IPS-15b (cell line): ENCODE measurements around the gene SH3RF1.

Experiments used
- H3K27me3 ChIP-seq: one replicate; pipeline ENCODE4 v1.6.1; 2013; ENCODE audit warnings: low read length; ENCODE audit not compliant: control insufficient read depth, insufficient read depth
- H3K36me3 ChIP-seq: one replicate; pipeline ENCODE4 v1.6.1; 2013; ENCODE audit warnings: low read length; ENCODE audit not compliant: control insufficient read depth, insufficient read depth
- H3K4me1 ChIP-seq: one replicate; pipeline ENCODE4 v1.6.1; 2013; ENCODE audit warnings: mild to moderate bottlenecking, low read length; ENCODE audit not compliant: control insufficient read depth, insufficient read depth
- H3K4me3 ChIP-seq: one replicate; pipeline ENCODE4 v1.5.1; 2013; ENCODE audit warnings: low read depth, low read length
- H3K9ac ChIP-seq: one replicate; pipeline ENCODE4 v1.6.1; 2013; ENCODE audit warnings: low read depth, mild to moderate bottlenecking, low read length
- H3K9me3 ChIP-seq: one replicate; pipeline ENCODE4 v1.6.1; 2013; ENCODE audit warnings: mild to moderate bottlenecking, low read length; ENCODE audit not compliant: control insufficient read depth, insufficient read depth

SH3RF1 gene

GRCh38 chr4:169160825-169161224 lies 109.9 kb downstream of the SH3RF1 start:
- no peaks in the 10 kb centered on the region for H3K4me1 ChIP-seq
- H3K4me3 ChIP-seq, result no peak overlapping the region
- no peaks in the 10 kb centered on the region for H3K27me3 ChIP-seq

DNA sequence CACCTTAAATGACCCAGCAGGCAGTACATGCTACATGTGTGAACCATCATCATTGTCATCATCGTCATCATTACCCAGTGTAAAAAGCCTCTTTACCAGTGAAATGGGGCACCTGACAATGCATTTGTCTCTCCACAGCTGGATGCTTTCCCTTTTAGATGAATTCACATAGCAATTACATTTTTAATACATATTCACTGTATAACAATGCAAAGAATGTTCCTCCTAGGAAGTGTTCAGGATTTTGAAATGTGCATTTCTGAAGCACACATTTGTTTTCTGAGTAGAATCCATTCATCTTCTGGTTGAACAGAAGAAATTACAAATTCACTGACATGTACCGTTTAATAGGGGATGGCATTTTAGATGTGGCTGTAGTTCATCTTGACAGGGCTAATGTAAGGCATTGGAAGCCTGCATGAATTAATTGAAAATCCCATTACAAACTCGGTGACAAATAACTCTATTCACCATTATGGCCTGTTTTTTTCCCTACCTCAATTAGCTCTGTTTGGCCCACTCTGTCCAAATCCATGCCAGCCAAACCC lies 111.1 kb downstream of the SH3RF1 start:
- no peak overlapping the region for H3K9ac ChIP-seq
- H3K36me3 ChIP-seq, result no peaks in the 10 kb centered on the region
- H3K27me3 ChIP-seq, result no peaks in the 10 kb centered on the region
- H3K4me3 ChIP-seq, result no peak overlapping the region
- no peaks in the 10 kb centered on the region for H3K4me1 ChIP-seq
- H3K9me3 ChIP-seq, result no peaks in the 10 kb centered on the region

More at GRCh38 chr4:169160825-169161224, 109.9 kb downstream of the SH3RF1 start:
- Histone ChIP-seq H3K9ac (no peak overlapping the region), H3K36me3 (no peaks in the 10 kb centered on the region), H3K9me3 (no peaks in the 10 kb centered on the region)

DNA sequence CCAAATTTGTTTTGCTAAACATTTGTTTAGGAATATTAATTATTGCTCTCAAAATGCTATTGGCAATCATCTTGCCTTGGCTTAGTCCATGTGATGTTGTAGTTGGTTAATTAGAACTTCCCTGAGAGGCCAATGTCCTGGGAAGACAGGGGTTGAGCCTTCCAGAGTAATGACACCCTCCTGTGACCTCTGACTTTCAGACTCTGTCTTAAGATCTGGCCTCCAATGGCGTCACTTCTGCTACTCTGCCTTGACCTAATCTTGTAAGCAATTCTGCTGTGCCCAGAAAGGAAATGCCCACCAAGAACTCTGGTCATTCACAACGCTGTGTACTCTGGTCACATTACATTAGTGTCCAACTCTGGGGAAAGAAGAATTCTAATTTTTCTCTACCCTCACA lies 111.9 kb downstream of the SH3RF1 start:
- H3K4me1 ChIP-seq, result no peaks in the 10 kb centered on the region
- H3K4me3 ChIP-seq, result no peak overlapping the region
- H3K36me3 ChIP-seq, result no peaks in the 10 kb centered on the region
- no peaks in the 10 kb centered on the region for H3K9me3 ChIP-seq
- no peaks in the 10 kb centered on the region for H3K27me3 ChIP-seq
- H3K9ac ChIP-seq, result no peak overlapping the region

- Histone ChIP-seq H3K9me3 (no peaks in the 10 kb centered on the region), H3K4me3 (no peak overlapping the region), H3K36me3 (no peaks in the 10 kb centered on the region), H3K4me1 (no peaks in the 10 kb centered on the region), H3K27me3 (no peaks in the 10 kb centered on the region), H3K9ac (no peak overlapping the region)
These were observed 112.7 kb downstream of the SH3RF1 start for GRCh38 chr4:169158046-169158445.

- no peaks in the 10 kb centered on the region for H3K36me3 ChIP-seq
- H3K9me3 ChIP-seq, result no peaks in the 10 kb centered on the region
- no peak overlapping the region for H3K4me3 ChIP-seq
- H3K4me1 ChIP-seq, result no peaks in the 10 kb centered on the region
- no peaks in the 10 kb centered on the region for H3K27me3 ChIP-seq
- no peak overlapping the region for H3K9ac ChIP-seq
These were observed 114.4 kb downstream of the SH3RF1 start for GRCh38 chr4:169156392-169156791.

GRCh38 chr4:169154121-169154520 lies 116.6 kb downstream of the SH3RF1 start:
- no peaks in the 10 kb centered on the region for H3K27me3 ChIP-seq
- no peak overlapping the region for H3K4me3 ChIP-seq
- H3K36me3 ChIP-seq, result no peaks in the 10 kb centered on the region
- no peaks in the 10 kb centered on the region for H3K4me1 ChIP-seq
- no peak overlapping the region for H3K9ac ChIP-seq
- H3K9me3 ChIP-seq, result no peaks in the 10 kb centered on the region

DNA sequence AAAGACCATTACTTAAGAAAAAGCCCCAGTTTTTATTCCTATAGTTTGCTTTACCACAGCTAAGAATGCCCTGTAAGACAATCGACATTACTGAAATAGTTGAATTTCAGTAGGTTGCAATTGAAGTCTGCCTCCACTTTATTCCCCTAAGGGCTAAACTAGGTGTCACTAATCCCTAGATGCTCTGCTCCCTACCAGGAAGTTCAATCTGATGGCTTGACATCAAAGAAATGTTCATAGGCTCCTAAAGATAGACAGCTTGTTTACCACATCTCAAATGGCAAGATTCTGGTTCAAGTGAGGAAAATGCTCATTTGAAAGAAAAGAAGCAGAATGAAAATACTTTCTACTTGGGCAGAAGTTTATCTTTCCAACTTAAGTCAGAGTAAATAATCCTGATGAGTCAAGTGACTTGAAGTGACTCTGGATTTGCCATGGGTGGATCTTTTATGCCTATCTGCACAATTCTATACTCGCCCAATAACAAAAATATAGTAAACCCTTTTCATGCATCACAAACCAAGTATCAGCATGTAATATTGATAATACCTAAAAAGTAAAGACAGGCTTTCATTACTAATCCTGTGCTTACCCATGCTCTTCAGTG lies 117.2 kb downstream of the SH3RF1 start:
- no peak overlapping the region for H3K9ac ChIP-seq
- H3K4me3 ChIP-seq, result no peak overlapping the region
- H3K36me3 ChIP-seq, result no peaks in the 10 kb centered on the region
- no peaks in the 10 kb centered on the region for H3K27me3 ChIP-seq
- H3K4me1 ChIP-seq, result no peaks in the 10 kb centered on the region
- no peaks in the 10 kb centered on the region for H3K9me3 ChIP-seq

DNA sequence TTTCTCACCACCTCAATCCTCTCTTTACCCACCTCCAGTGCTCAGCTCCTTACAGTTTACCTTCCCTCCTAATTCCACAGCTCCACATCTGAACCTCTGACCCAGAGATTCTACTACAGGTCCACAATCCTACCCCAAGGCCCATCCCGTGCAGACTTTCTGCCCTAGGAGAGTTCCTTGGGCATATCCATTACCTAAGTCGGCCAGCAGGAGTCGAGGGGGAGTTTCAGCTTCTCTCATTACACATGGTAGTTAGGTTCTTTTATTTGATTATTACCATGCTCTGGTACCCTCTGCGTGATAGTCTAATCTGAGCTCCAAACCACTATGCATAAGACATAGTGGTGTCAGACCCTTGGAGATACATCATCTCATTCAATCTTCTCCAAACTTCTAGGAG lies 117.9 kb downstream of the SH3RF1 start:
- no peaks in the 10 kb centered on the region for H3K27me3 ChIP-seq
- H3K9me3 ChIP-seq, result no peaks in the 10 kb centered on the region
- no peaks in the 10 kb centered on the region for H3K36me3 ChIP-seq
- H3K9ac ChIP-seq, result no peak overlapping the region
- H3K4me1 ChIP-seq, result no peaks in the 10 kb centered on the region
- no peak overlapping the region for H3K4me3 ChIP-seq

GRCh38 chr4:169152098-169152497 lies 118.7 kb downstream of the SH3RF1 start:
- Histone ChIP-seq H3K4me3 (no peak overlapping the region), H3K4me1 (no peaks in the 10 kb centered on the region), H3K9me3 (no peaks in the 10 kb centered on the region), H3K36me3 (no peaks in the 10 kb centered on the region), H3K27me3 (no peaks in the 10 kb centered on the region), H3K9ac (no peak overlapping the region)

GRCh38 chr4:169151671-169152070 lies 119.1 kb downstream of the SH3RF1 start:
- Histone ChIP-seq H3K9ac (no peak overlapping the region), H3K27me3 (no peaks in the 10 kb centered on the region), H3K9me3 (no peaks in the 10 kb centered on the region), H3K36me3 (no peaks in the 10 kb centered on the region), H3K4me3 (no peak overlapping the region), H3K4me1 (no peaks in the 10 kb centered on the region)

DNA sequence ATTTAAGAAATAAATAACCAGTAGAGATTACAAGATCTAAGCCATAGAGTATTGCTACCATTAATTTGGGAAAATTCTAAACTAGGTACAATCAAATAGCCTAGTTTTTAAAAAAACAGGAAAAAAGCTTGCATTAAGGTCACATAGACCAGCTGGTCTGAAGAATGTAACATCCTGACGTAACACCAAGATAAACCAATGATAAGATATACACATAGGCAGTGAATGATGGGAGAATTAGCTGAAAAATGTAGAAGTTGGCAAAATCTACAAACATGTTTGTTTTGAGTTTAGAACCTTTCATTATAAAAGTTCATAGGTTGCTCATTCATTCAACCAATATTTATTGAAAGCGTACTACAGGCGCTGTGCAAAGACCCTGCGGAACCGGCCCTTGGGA lies 120.0 kb downstream of the SH3RF1 start:
- Histone ChIP-seq H3K36me3 (no peaks in the 10 kb centered on the region), H3K9me3 (no peaks in the 10 kb centered on the region), H3K9ac (no peak overlapping the region), H3K4me3 (no peak overlapping the region), H3K4me1 (no peaks in the 10 kb centered on the region), H3K27me3 (no peaks in the 10 kb centered on the region)

DNA sequence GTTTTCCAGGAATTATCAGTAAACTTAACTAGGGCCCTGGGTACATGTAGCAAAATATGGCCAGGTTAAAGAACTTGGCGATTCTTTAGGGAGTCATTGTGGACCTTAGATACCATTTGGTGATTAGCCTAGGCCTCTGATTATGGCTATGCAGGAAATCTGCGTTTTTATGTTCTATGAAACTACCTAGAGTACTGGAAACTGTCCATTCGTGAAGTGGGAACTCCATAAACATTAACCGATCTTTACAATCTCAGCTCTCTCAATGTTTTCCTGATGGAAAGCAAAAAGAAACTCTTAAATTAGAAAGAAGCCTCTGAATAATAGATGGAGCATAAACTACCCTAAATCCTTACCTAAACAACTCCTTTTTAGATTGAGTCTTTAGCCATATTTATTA lies 121.9 kb downstream of the SH3RF1 start:
- Histone ChIP-seq H3K36me3 (no peaks in the 10 kb centered on the region), H3K4me3 (no peak overlapping the region), H3K27me3 (no peaks in the 10 kb centered on the region), H3K9me3 (no peaks in the 10 kb centered on the region), H3K4me1 (no peaks in the 10 kb centered on the region), H3K9ac (no peak overlapping the region)
